Measurements from ENCODE around the gene LYG1. TPM values are rescaled to one million over a fixed set of nuclear protein-coding genes. Genes with fewer than 3 reads are reported as not detected.

LYG1 gene
- total and polyA plus RNA-seq, 7 donors, result 0.71 to 2.0 (median 1.2) TPM; not detected in 4

- peaks cover 0 to 6% (median 1%) of the 10 kb centered on the region in 4 donors for H3K9me3 ChIP-seq
- no peaks in the 10 kb centered on the region for H3K27me3 ChIP-seq
- no peak for DNase-seq
- H3K36me3 ChIP-seq, result no peaks in the 10 kb centered on the region
- intact Hi-C loops (cut with DNase I), result no loop called here
- H3K4me3 ChIP-seq, result no peak overlapping the region
- H3K4me1 ChIP-seq, result no peaks in the 10 kb centered on the region
- TF ChIP-seq POLR2AphosphoS5 (IDR thresholded peaks at IDR 0.05), result no peak
- TF ChIP-seq CTCF (IDR thresholded peaks at IDR 0.05), result no peak
- TF ChIP-seq POLR2A (IDR thresholded peaks at IDR 0.05), result no peak
- TF ChIP-seq EP300 (IDR thresholded peaks at IDR 0.05), result no peak
- 78 to 89% methylated on average over 7 of the region's 7 CpGs for WGBS, 2 donors
- no peak overlapping the region for H3K27ac ChIP-seq
Observed at GRCh38 chr2:99275882-99276281, 25.1 kb downstream of the LYG1 start.

DNA sequence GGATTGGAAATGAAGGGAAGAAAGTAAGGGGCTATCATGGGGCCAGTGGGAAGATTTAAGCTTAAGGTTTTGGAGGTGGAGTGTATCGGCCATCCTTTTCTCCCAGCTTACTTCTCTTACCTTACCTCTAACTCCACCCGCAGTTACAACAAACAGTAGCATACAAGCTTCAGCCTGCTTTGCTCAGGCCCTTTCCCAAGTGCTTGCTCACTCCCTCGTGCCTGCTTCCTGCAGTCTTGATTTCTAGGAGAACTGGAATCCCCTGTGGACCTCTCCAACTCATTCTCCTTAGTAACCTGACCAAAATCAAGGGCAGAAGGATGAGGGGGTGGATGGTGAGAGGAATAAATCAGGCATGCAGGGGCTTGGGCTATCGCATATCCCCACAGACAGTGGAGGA is 39.8 kb downstream of the LYG1 start:
- WGBS, 2 donors, result 83 to 87% methylated on average over 4 of the region's 4 CpGs

DNA sequence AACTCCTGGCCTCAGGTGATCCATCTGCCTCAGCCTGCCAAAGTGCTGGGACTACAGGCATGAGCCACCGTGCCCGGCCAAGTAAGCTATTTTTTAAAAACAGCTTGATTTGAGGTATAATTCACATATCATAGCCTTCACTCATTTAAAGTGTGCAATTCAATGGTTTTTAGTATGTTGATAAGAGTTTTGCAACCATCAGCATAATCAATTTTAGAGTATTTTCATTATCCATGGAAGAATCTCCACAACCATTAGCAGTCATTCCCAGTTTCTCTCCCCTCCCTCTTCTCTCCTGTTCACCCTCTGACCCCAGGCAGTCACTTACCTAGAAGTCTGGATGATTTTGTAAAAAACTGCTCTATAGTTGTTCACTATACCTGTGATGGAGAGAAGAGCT is 40.8 kb downstream of the LYG1 start:
- Histone ChIP-seq H3K27ac (no peak overlapping the region), H3K4me1 (no peaks in the 10 kb centered on the region), H3K27me3 (no peaks in the 10 kb centered on the region), H3K9me3 (no peaks in the 10 kb centered on the region), H3K4me3 (no peak overlapping the region), H3K36me3 (no peaks in the 10 kb centered on the region)
- TF ChIP-seq CTCF (IDR thresholded peaks at IDR 0.05) (no peak), POLR2A (IDR thresholded peaks at IDR 0.05) (no peak), POLR2AphosphoS5 (IDR thresholded peaks at IDR 0.05) (no peak), EP300 (IDR thresholded peaks at IDR 0.05) (no peak)
- intact Hi-C loops (cut with DNase I), result no loop called here
- WGBS, 2 donors, result 96 to 98% methylated on average over 2 of the region's 2 CpGs
- no peak for DNase-seq

More for the DNA sequence above, 39.8 kb downstream of the LYG1 start:
- H3K36me3 ChIP-seq, result no peaks in the 10 kb centered on the region
- H3K4me3 ChIP-seq, result no peak overlapping the region
- intact Hi-C loops (cut with DNase I), result no loop called here
- H3K27ac ChIP-seq, result no peak overlapping the region
- H3K4me1 ChIP-seq, result no peaks in the 10 kb centered on the region
- DNase-seq, result no peak
- H3K9me3 ChIP-seq, result no peaks in the 10 kb centered on the region
- TF ChIP-seq POLR2A (IDR thresholded peaks at IDR 0.05) (no peak), CTCF (IDR thresholded peaks at IDR 0.05) (no peak), POLR2AphosphoS5 (IDR thresholded peaks at IDR 0.05) (no peak), EP300 (IDR thresholded peaks at IDR 0.05) (no peak)
- H3K27me3 ChIP-seq, result no peaks in the 10 kb centered on the region

DNA sequence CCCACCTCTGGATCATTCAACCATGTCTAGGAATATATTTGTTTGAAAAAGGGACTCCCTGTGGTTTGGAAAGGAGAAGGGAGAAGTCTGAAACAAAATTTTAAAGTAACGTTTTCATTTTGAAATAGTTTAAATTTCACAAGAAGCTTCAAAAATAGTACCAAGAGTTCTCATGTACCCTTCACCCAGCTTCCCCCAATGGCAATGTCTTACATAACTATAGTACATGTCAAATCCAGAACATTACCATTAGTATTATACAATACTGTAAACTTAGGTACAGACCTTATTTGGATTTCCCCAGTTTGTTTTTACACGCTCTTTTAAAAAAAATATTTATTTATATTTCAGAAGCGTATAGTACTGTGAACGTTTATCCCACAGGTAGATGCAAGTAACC is 41.5 kb downstream of the LYG1 start:
- no peak overlapping the region for H3K27ac ChIP-seq
- no peaks in the 10 kb centered on the region for H3K36me3 ChIP-seq
- no peaks in the 10 kb centered on the region for H3K9me3 ChIP-seq
- whole genome bisulfite sequencing, 2 donors, result 85 to 94% methylated on average over 4 of the region's 4 CpGs
- TF ChIP-seq EP300 (IDR thresholded peaks at IDR 0.05) (no peak), CTCF (IDR thresholded peaks at IDR 0.05) (no peak), POLR2A (IDR thresholded peaks at IDR 0.05) (no peak), POLR2AphosphoS5 (IDR thresholded peaks at IDR 0.05) (no peak)
- intact Hi-C loops (cut with DNase I), result no loop called here
- no peak for DNase-seq
- H3K4me3 ChIP-seq, result no peak overlapping the region
- no peaks in the 10 kb centered on the region for H3K4me1 ChIP-seq
- no peaks in the 10 kb centered on the region for H3K27me3 ChIP-seq

DNA sequence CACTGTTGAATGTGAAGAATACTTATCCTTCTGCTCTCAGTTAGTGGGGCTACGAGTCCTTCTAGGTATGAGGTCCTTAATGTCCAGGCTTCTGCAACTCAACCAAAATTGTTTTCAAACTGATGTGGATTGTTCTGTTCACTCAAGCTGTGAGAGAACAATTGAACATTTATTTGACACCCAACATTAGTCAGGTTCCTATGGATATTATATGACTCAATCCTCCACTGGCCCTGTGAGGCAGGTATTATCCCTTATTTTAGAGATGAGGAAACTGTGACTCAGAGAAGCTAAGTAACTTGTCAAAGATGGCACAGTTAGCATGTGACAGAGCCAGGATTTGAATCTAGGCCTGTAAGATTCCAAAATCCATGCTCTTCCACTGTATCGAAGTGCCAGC is 44.3 kb downstream of the LYG1 start:
- no peak overlapping the region for H3K4me3 ChIP-seq
- TF ChIP-seq EP300 (IDR thresholded peaks at IDR 0.05) (no peak), POLR2AphosphoS5 (IDR thresholded peaks at IDR 0.05) (no peak), CTCF (IDR thresholded peaks at IDR 0.05) (no peak), POLR2A (IDR thresholded peaks at IDR 0.05) (no peak)
- intact Hi-C loops (cut with DNase I), result no loop called here
- no peaks in the 10 kb centered on the region for H3K27me3 ChIP-seq
- no peak for DNase-seq
- no peaks in the 10 kb centered on the region for H3K9me3 ChIP-seq
- no peak overlapping the region for H3K27ac ChIP-seq
- WGBS, 2 donors, result 92 to 98% methylated on average over 2 of the region's 2 CpGs
- no peaks in the 10 kb centered on the region for H3K4me1 ChIP-seq
- no peaks in the 10 kb centered on the region for H3K36me3 ChIP-seq

All from sigmoid colon (tissue), 7 donors.